PC-9 (cell line): ENCODE measurements around the gene SLC22A4. TPM values are rescaled to one million over a fixed set of nuclear protein-coding genes. Genes with fewer than 3 reads are reported as not detected.
A peak's percentile ranks its signal among the peaks of the same experiment; 100 is the strongest.

Experiments
- BruUV-seq: library from RNA; stranded (reverse); fragments of 400-500 nt; replicated peaks from 2 replicates; lab custom pipeline; 2021; lab: Mats Ljungman, UMichigan
- CTCF ChIA-PET: fragments of 300-600 bp; sonication (Branson Sonifier 250); formaldehyde crosslinking; loops from one replicate; lab custom pipeline; 2022; ENCODE audit warnings: antibody characterized with exemption; lab: Charles Lee
- POLR2A ChIA-PET: fragments of 300-600 bp; sonication (Branson Sonifier 250); formaldehyde crosslinking; loops from one replicate; lab custom pipeline; 2022; ENCODE audit warnings: antibody characterized with exemption; ENCODE audit not compliant: unreplicated experiment; lab: Charles Lee
- DNase-seq, 2 experiments: peaks; one replicate each; pipeline versions ENCODE4 v3.0.0 to v3.0.0-alpha.2; 2015 to 2022; ENCODE audit warnings: mixed read lengths in 1 of 2
- H2AFZ ChIP-seq: fragments of 200-600 bp; sonication (generic); 2 replicates; pipeline ENCODE4 v1.8.1; 2017; ENCODE audit warnings: antibody characterized with exemption
- H3F3A ChIP-seq: fragments of 200-600 bp; sonication (generic); 2 replicates; pipeline ENCODE4 v1.8.1; 2017; ENCODE audit warnings: antibody characterized with exemption, mild to moderate bottlenecking, low read depth; ENCODE audit not compliant: insufficient read depth
- H3K27ac ChIP-seq: fragments of 200-600 bp; sonication (generic); 2 replicates; pipeline ENCODE4 v1.6.1; 2016; ENCODE audit warnings: mixed run types
- H3K27me3 ChIP-seq: fragments of 200-600 bp; sonication (generic); 2 replicates; pipeline ENCODE4 v1.6.1; 2016; ENCODE audit warnings: low read depth, mixed run types; ENCODE audit not compliant: insufficient read depth
- H3K36me3 ChIP-seq: fragments of 200-600 bp; sonication (generic); 2 replicates; pipeline ENCODE4 v1.6.1; 2016; ENCODE audit warnings: low read depth, mixed run types
- H3K4me1 ChIP-seq: fragments of 200-600 bp; sonication (generic); replicated peaks from 2 replicates; pipeline ENCODE4 v1.6.1; 2016; ENCODE audit warnings: mixed run types; ENCODE audit not compliant: insufficient read depth
- H3K4me2 ChIP-seq: fragments of 200-600 bp; sonication (generic); 2 replicates; pipeline ENCODE4 v1.6.1; 2017; ENCODE audit warnings: mixed run types
- H3K4me3 ChIP-seq: fragments of 200-600 bp; sonication (generic); 2 replicates; pipeline ENCODE4 v1.6.1; 2016; ENCODE audit warnings: mixed run types
- H3K79me2 ChIP-seq: fragments of 200-600 bp; sonication (generic); 2 replicates; pipeline ENCODE4 v1.6.1; 2017; ENCODE audit warnings: low read depth, mixed run types
- H3K9me2 ChIP-seq: fragments of 200-600 bp; sonication (generic); 2 replicates; pipeline ENCODE4 v1.8.1; 2017; ENCODE audit warnings: mild to moderate bottlenecking; ENCODE audit not compliant: insufficient read depth
- H3K9me3 ChIP-seq: fragments of 200-600 bp; sonication (generic); 2 replicates; pipeline ENCODE4 v1.8.1; 2016; ENCODE audit warnings: low read depth; ENCODE audit not compliant: insufficient read depth
- H4K20me1 ChIP-seq: fragments of 200-600 bp; sonication (generic); 2 replicates; pipeline ENCODE4 v1.8.1; 2017; ENCODE audit not compliant: insufficient read depth
- CTCF ChIP-seq: fragments of 200-600 bp; sonication (generic); conservative IDR thresholded peaks from 2 replicates; pipeline ENCODE4 v1.6.1; 2017; ENCODE audit warnings: mixed run types, antibody characterized with exemption, mild to moderate bottlenecking, moderate library complexity
- EZH2 ChIP-seq: fragments of 200-600 bp; sonication (generic); IDR thresholded peaks from 2 replicates; pipeline ENCODE4 v1.8.0; 2017; ENCODE audit warnings: antibody characterized with exemption, low read depth
- intact Hi-C: fragments of 100-400 bp; cut with micrococcal nuclease; formaldehyde crosslinking; loops from one replicate; pipeline ENCODE4 v1.10.0; 2022; ENCODE audit not compliant: unreplicated experiment
- total RNA-seq: library from RNA; stranded (reverse); gene quantifications from 2 replicates; pipeline ENCODE4 v1.2.3, GENCODE V29; 2021

The SLC22A4 gene
- total RNA-seq, 1 experiment from 2014 or later: 4.2 TPM

- TF ChIP-seq CTCF (no peak), EZH2 (no peak)
- Histone ChIP-seq H3K36me3 (0 out of 2 replicates have a peak, but pooled peaks cover 8% of the 10 kb centered on the region), H3F3A (peaks cover 42% of the 10 kb centered on the region), H3K4me3 (peak overlapping the region; percentile 33; the same call in 1 of the 2 replicates), H2AFZ (no peak overlapping the region), H3K27ac (peak overlapping the region; percentile 97), H3K4me1 (peaks cover 52% of the 10 kb centered on the region), H3K79me2 (no peaks in the 10 kb centered on the region), H3K27me3 (no peaks in the 10 kb centered on the region), H3K9me2 (no peaks in the 10 kb centered on the region), H3K4me2 (peak overlapping the region; percentile 83), H4K20me1 (no peaks in the 10 kb centered on the region), H3K9me3 (no peaks in the 10 kb centered on the region)
- intact Hi-C loops: loop anchor here (1.0 to 10.0 kb wide), 8 partner anchors 23 to 479 kb away; partner anchors contain the start of genes GDF9, IRF1, KIF3A and UQCRQ
- peak; percentile 53 to 92 for DNase-seq
- no TSS peak for BruUV-seq
- POLR2A ChIA-PET: interaction anchor here (0.6 to 1.3 kb wide), 6 partner anchors 23 to 495 kb away, joined by 3 to 25 read pairs (median 6); partner anchors contain the start of gene IRF1
- CTCF ChIA-PET: interaction anchor here (0.6 to 0.9 kb wide), 6 partner anchors 23 to 1261 kb away, joined by 3 to 6 read pairs (median 4); no protein-coding TSS in a partner anchor
These were observed 94.3 kb downstream of the SLC22A4 start for GRCh38 chr5:132388244-132389050.

GRCh38 chr5:132389051-132389331 is 94.8 kb downstream of the SLC22A4 start:
- no peaks in the 10 kb centered on the region for H4K20me1 ChIP-seq
- ChIA-PET POLR2A (interaction anchor here (0.6 to 1.3 kb wide), 3 partner anchors 37 to 495 kb away, joined by 4 to 10 read pairs (median 7); partner anchors contain the start of gene IRF1), CTCF (interaction anchor here (0.6 to 0.9 kb wide), 2 partner anchors 76 to 1261 kb away, joined by 3 to 4 read pairs; no protein-coding TSS in a partner anchor)
- peak in 1 of 2 experiments; percentile 38 for DNase-seq
- BruUV-seq: TSS peak; percentile 62
- no peak overlapping the region for H3K4me3 ChIP-seq
- H3K9me2 ChIP-seq: no peaks in the 10 kb centered on the region
- H3K36me3 ChIP-seq: 0 out of 2 replicates have a peak, but pooled peaks cover 8% of the 10 kb centered on the region
- no peaks in the 10 kb centered on the region for H3K27me3 ChIP-seq
- intact Hi-C loops: loop anchor here (1.0 to 10.0 kb wide), 8 partner anchors 22 to 478 kb away; partner anchors contain the start of genes GDF9, IRF1, KIF3A and UQCRQ
- no peaks in the 10 kb centered on the region for H3K79me2 ChIP-seq
- peaks cover 42% of the 10 kb centered on the region for H3F3A ChIP-seq
- H3K9me3 ChIP-seq: no peaks in the 10 kb centered on the region
- peak overlapping the region; percentile 83 for H3K4me2 ChIP-seq
- H2AFZ ChIP-seq: no peak overlapping the region
- peaks cover 52% of the 10 kb centered on the region for H3K4me1 ChIP-seq
- TF ChIP-seq EZH2 (no peak), CTCF (no peak)
- H3K27ac ChIP-seq: peak overlapping the region; percentile 97

GRCh38 chr5:132389585-132390286 is 95.5 kb downstream of the SLC22A4 start:
- H3K9me2 ChIP-seq: no peaks in the 10 kb centered on the region
- no peaks in the 10 kb centered on the region for H3K9me3 ChIP-seq
- no peaks in the 10 kb centered on the region for H4K20me1 ChIP-seq
- H3K27me3 ChIP-seq: no peaks in the 10 kb centered on the region
- H3K4me3 ChIP-seq: no peak overlapping the region
- no TSS peak for BruUV-seq
- peak overlapping the region; percentile 97 for H3K27ac ChIP-seq
- TF ChIP-seq EZH2 (no peak), CTCF (no peak)
- H3F3A ChIP-seq: peaks cover 38% of the 10 kb centered on the region
- H3K4me1 ChIP-seq: peaks cover 52% of the 10 kb centered on the region
- intact Hi-C loops: loop anchor here (1.0 to 10.0 kb wide), 8 partner anchors 22 to 478 kb away; partner anchors contain the start of genes GDF9, IRF1, KIF3A and UQCRQ
- DNase-seq: peak; percentile 88 to 99
- POLR2A ChIA-PET: interaction anchor here (0.6 kb wide), 4 partner anchors 13 to 106 kb away, joined by 3 to 4 read pairs (median 4); no protein-coding TSS in a partner anchor
- H2AFZ ChIP-seq: no peak overlapping the region
- 0 out of 2 replicates have a peak, but pooled peaks cover 11% of the 10 kb centered on the region for H3K36me3 ChIP-seq
- no peaks in the 10 kb centered on the region for H3K79me2 ChIP-seq
- CTCF ChIA-PET: interaction anchor here (0.5 kb wide), 1 partner anchor 107 kb away, joined by 5 read pairs; no protein-coding TSS in a partner anchor
- peak overlapping the region; percentile 83 for H3K4me2 ChIP-seq
